A172 (cell line): ENCODE measurements around the gene SLC41A3. TPM values are rescaled to one million over a fixed set of nuclear protein-coding genes. Genes with fewer than 3 reads are reported as not detected.
A peak's percentile ranks its signal among the peaks of the same experiment; 100 is the strongest.
"Not testable (repeated sequence)": the region's sequence is repeated elsewhere in the genome, so short reads cannot be mapped to it uniquely, and the experiment has no call there.

Experiments
- DNase-seq: peaks from one replicate; pipeline ENCODE4 v3.0.0-alpha.2; 2015; ENCODE audit warnings: low spot score
- total RNA-seq: library from RNA; depleted of rRNA; stranded (reverse); fragments of >200 nt; shearing (Covaris generic); gene quantifications from 2 replicates; pipeline ENCODE4 v1.2.3, GENCODE V29; 2014

Gene SLC41A3
- total RNA-seq, 1 experiment from 2014 or later: 40.9 TPM

DNA sequence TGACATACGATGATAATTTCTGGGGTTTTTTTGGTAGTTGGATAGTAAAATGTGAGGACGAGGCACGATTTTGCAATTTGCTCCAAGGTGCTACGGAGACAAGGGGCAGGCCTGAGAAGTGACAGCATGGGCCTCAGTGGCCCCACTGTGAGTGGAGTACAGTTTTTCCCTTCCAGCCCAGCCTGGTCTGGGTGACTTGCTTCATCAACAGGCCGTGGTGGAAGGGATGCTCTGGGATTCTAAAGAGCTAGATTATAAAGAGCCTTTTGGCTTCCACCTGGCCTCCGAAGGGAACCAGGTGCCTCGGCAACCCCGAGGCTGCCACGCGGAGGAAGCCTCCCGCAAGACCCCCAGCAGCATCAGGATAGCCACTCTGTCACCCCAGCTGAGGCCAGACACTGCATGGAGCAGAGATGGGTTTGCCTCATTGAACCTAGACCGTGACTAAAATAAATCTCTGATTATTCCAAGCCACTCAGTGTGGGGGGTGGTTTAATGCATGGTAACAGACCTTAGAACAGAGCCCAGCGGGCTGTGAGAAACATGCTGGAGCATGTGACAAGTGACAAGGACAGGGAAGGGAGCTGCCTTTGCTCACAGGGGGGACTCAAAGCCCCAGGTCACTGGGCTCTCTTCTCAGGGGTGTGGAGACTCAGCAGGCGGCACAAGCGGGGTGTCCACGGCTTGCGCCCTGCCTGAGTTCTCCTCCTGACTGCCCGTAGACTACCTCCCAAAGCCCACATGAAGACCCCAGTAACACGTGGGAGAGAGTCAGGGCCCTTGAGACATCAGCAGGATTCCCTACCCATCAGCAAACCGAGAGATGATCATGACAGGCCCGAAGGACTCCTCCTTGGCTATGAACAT, 22.6 kb upstream of the SLC41A3 start:
- DNase-seq: no peak

DNA sequence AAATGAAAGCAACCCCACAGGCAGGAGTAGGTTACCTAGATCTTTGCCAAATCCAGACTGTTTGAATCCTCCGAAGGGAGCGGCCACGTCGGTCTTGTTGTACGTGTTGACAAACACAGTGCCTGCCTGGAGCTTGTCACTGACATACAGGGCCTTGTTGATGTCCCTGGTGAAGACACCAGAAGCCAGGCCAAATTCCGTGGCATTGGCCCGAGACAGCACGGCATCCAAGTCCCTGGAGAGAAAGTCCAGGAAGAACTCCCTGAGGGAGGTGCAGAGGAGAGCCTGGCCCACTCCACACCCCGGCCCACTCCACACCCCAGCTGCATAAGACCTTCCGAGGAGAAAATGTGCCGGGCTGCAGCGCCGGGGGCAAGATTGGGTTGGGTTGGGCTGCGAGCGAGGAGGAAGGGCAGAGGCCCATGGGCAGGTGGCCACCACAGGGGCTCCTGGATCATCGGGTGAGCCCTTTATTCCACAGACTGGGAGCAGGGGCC, 21.8 kb upstream of the SLC41A3 start:
- no peak for DNase-seq

DNA sequence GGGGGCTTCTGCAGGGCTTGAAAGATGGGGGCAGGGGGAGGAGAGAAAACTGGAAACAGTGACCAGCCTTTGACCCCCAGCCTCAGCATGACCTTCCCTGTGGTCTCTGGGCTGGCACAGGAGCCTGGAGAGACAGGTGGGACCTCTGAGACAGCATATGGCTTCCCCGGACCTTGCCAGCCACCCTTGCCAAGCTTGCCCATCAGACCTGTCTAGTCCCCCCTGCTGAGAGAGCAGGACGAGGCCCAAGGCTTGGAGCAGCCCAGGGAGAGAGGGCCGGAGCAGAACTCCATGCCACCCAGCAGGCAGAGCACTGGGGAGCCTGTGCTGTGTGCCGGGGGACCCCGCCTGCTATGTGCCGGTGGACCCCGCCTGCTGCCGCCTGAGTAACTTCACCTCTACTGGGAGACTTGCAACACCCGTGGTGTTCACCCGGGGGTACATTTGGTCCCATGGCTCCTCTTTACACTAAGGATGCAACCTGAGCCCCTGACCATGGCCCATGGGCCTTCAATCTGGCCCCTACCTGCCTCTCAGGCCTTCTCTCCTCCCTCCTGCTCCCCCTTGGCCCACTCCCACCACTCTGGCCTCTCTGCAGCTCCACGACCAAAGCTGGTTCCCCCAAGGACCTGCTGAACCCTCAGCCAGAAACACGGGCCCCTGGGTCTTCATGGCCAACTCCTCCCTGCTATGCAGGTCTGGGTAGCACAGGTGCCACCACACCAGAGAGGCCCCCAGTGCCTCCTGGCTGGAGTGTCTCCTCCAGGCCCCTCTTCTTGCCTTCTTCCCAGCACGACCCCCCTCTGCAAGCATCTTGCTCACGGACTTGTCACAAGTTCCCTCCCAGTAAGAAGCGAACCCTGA, 21.1 kb upstream of the SLC41A3 start:
- DNase-seq: no peak

DNA sequence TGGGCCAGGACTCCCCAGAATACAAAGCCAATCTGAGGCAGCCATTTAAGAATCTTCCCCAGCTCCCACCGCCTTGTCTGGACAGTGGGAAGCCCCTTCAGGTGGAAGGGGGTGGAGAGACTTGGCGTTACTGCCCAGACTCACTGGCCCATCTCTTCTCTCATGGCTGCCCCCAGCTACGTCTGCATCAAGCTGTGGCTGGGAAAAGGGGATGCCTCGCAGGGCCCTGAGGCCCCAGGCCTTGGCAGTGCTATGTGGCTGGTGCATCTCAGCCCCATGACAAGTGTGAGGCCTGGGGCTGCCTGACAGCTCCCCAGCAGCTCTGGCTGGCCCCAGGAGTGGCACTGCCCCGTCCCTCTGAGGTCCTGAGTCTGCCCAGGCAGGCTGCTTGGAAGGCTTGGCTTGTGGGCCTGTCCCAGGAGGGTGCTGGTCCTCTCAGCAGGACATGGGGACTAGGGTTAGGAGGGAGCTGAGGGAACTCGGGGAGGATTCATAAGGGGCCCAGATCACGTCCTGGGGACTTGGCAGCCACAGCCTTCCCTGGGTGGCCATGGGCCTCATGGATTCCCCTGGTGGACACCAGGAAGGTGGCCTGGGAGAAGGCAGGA, 20.2 kb upstream of the SLC41A3 start:
- no peak for DNase-seq

DNA sequence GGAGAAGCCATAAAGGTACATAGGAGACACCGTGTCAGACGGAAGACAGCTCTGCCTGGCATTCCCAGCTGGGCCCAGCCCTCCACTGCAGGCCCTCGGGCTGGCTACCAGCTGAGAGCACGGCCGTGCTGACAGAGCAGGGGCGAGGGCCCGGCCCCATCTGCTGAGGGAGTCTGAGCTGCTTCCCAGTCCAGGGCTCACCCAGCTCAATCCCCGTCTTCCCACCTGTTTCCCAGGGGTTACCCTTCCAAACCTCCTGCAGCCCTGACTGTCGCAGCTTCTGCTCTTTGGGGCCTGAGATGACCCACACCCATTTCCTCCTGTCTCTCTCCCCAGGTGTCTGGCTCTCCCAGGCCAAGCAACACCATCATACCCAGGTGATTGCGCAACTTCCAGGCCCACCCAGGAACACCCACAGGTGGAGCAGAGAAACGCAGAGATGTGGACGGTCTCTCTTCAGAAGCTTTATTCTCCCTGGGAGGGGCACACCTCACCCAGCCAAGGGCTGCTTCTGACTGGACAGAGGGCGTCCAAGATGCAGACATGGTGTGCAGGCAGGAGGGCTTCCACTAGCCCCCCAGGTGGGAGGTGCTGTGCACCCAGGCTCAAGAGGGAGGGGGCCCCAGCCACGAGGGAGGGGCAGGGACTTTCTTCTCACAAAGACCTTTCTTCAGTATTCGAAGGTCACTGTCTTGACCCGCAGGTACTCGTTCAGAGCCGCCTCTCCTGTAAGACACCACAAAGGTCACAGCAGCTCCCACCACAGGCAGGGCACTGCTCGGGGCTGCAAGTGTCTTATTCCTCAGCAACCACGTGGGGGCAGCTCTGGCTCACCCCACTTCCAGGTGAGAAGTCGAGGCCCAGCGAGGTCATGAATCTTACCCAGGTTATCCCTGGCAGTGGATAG, 19.4 kb upstream of the SLC41A3 start:
- no peak for DNase-seq

DNA sequence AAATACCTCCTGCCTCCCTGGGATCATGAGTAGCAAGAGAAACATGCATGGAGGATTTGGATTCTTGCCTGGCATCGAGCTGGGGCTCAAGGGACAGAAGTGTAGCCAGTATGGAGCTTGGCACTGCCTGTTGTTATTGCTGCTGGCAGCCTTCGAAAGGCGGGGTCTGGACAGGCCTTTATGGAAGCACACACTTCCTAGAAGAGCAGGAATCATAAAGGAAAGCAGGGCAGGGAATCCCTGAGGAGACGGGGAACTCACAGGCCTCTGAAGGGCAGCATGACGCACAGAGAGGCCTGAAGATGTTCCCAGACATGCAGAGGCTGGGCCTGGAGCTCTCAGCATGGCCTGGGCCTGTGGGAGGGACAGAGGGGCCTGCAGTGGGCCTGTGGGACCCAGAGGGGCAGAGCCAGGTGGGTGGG, 18.6 kb upstream of the SLC41A3 start:
- DNase-seq: no peak

DNA sequence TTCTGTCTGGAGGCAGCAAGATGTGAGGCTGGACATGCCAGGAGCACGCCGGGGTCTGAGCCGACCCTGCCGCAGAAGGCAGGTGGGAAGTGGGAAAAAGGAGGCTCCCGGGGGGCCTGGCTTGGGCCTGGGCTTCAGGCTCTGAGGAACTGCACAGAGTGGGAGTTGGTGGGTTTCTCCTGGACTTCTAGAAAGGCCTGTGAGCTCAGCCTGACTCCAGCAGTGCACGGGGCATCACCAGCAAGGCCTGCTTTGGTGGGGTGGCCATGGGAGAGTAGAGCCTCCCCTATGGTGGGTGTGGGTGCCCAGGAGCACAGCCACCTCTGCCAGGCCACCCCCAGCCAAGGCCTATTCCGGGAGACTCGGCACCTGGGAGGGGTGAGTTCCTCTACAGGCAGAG, 18.1 kb upstream of the SLC41A3 start:
- no peak for DNase-seq

DNA sequence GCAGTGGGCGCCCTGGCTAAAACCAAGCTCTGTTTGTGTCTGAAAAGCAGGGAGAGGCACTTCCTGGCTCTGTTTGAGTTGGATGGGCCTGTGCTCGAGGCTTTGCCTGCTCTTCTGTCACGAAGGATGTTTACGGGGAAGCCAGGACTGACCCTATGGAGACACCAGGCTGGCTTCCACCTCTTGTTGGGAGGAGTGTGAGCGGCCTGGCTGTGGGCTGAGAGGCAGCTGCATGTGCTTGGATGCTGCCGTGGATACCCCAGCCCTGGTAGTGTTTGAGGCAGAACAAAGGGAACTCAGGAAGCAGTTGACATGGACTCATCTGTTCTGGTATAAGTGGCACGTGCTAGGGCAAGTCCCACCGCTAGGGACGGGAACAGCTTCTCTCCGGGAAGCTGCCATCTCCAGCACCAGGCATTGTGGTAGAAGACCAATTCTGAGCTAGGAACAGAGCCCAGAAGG, 17.6 kb upstream of the SLC41A3 start:
- DNase-seq: no peak

DNA sequence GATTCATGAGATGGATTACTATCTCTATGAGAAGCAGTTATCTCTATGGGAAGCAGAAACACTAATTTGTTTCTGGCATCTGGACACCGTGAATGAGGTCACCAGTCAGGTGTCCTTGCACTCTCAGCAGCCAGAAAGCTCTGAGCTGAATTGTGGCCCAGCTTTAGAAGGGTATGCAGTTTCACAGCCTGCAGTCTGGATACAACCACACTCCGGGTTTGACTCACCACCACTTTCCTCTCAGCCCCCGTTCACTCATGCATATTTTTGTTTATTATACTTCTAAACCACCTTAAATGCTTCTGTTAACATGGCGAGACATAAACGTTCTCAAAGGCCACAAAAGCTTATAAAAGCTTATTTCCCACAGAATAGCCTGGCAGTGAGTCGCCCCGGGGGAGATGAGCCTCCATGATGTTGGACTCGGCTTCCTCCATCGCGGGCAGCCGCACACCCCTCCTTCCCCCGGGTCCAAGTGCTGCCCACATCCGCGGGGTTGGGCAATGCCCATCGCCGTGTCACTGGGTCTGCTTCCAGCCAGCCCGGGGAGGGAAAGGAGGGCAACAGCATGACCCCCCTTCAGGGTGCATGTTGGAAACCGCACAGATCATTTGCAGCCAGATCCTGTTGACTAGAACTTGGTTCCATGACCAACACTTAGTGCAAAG, 16.8 kb upstream of the SLC41A3 start:
- peak; percentile 30 for DNase-seq

DNA sequence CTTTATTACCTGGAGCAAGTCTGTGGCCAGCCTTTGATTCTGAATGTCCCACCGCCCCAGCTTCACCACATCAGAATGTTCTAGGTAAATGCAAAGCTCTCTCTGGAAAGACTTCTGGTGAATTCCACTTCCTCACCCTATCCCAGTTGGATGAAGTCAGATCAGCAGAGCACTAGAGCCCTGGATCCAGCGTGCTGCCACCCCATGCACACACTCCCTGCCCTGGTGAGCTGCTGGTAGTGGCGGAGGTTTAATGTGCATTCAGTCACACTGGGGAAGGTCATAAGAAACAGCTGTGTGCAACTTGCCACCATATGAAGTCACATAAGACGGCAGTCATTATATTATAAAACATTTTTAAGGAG, 16.3 kb upstream of the SLC41A3 start:
- no peak for DNase-seq

DNA sequence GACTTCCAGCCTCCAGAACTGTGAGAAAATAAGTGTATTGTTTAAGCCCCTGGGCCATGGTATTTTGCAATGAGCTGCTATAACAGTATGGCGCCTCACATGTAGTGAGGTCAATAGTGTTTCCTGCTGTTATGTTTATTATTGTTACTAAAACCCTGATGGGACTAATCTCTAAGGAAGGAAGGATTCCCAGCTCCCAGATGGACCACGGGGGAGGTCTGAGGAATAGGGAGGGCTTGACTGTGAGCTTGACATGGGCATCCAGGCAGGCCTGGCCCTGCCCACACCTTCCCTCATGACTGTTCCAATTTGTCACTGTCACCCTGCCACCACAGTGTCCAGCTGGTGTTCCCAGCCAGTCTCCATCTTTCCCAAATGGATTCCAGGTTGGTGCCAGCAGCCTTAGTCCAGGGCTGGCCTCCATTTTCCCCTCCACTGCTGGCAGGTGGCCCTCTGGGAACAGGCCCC, 14.5 kb upstream of the SLC41A3 start:
- no peak for DNase-seq

DNA sequence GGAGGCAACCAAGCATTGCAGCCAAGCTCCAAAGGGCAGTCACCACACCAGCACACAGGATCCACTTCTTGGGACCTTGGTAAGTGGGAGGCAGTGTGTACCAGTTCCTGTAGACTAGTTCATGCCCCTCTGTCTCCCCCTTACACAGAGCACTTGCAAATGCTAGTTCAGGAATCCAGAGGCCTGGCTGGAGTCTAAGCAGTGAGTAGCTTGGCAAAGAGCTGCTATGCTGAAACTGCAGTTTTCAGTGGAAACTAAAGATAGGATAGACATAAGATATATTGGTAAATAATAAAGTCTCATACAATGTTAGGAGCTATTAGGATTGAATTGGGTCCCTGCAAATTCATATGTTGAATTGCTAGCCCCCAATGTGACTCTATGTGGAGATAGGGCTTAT, 13.9 kb upstream of the SLC41A3 start:
- DNase-seq: no peak

DNA sequence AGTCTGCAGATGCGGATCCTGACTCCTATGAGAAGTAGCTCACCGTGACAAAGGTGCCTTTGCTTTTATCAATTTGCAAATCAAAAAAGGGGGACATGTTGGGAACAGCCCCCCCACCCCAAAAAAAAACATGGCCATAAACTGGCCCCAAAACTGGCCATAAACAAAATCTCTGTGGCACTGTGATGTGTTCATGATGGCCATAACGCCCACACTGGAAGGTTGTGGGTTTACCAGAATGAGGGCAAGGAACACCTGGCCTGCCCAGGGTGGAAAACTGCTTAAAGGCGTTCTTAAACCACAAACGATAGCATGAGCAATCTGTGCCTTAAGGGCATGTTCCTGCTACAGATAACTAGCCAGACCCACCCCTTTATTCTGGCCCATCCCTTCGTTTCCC, 12.3 kb upstream of the SLC41A3 start:
- DNase-seq: not testable (repeated sequence)

DNA sequence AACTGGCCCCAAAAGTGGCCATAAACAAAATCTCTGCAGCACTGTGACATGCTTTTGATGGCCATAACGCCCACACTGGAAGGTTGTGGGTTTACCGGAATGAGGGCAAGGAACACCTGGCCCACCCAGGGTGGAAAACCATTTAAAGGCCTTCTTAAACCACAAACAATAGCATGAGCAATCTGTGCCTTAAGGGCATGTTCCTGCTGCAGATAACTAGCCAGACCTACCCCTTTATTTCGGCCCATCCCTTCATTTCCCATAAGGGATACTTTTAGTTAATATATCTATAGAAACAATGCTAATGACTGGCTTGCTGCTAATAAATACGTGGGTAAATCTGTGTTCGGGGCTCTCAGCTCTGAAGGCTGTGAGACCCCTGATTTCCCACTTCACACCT, 8.2 kb upstream of the SLC41A3 start:
- DNase-seq: not testable (repeated sequence)

DNA sequence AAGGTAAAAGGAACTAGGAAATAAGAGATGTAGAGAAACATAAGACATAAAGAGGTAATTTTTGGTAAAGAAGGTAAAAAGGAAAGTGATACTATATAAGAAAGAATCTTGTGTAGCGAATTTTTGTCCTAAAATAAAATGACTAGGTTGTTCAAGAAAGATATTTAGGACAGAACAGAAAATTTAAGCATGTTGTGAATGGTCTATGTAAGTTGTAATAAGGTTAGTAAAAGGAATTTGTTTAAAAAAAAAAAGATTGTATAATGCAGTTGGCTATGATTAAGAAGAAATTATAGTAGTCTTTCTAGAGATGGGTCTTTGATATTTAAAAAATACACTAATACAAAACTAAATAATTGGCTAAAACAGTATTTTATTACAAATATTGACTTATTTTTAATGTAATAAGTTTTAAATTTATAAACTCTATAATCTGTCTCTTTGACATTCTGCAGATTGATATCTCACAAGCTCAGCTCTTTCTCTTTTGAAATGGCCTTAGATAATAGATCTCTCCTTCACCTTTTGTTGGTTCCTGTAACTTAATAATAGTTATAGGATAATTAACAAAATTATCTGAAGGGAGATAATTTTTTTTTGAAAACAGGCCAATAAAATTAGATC, 3.7 kb upstream of the SLC41A3 start:
- DNase-seq: no peak

DNA sequence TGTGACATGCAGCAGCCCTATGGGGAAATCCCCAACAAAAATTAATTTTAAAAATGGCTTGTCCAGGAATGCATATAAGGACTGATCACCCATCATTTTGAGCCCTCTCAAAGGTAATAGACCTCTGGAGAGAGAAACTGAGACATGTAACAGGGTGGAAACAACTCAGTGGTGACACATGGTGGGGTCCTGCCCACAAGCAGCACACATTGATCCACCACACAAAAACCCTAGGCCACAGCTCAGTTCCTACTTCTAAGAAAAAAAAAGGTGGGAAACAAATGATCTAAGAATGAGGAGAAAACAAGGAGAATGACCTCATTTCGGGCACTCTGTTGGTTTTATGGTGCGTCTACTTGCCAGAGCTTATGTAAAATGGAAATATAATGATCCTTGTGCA, 1.9 kb upstream of the SLC41A3 start:
- no peak for DNase-seq

DNA sequence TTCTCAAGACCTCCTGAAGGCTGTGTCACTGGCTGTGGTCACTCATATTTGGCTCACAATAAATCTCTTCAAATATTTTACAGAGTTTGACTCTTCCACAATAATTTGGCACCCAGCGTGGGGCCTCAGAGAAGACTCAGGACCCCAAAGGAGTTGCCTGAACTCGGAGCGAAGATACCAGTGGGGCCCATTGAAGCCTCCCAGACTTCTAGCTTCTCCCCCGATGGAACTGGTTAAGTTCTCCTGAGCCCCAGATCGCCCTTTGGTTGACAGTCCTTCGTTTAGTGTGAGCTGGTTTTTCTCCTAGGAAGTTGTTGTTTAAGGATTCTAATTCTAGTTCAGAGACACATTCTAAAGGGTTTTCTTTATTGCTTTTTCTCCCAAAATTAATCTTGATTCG, 1.4 kb upstream of the SLC41A3 start:
- no peak for DNase-seq

DNA sequence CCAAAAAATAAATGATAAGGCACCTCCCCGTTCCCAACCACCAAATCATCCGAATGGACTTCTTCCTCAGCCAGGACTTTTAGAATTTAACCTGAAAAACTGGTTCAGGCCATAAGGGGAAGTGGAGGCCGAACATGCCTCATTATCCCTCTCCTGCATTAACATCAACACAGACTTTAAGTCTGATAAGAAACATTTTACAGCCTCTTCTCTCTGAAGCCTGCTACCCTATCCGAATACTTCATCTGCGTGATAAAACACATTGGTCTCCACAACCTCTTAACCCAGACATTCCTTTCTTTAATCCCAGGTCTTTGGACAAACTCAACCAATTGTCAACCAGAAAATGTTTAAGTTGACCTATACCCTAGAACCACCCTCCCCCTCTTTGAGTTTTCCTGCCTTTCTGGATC, 850 bp upstream of the SLC41A3 start:
- no peak for DNase-seq

DNA sequence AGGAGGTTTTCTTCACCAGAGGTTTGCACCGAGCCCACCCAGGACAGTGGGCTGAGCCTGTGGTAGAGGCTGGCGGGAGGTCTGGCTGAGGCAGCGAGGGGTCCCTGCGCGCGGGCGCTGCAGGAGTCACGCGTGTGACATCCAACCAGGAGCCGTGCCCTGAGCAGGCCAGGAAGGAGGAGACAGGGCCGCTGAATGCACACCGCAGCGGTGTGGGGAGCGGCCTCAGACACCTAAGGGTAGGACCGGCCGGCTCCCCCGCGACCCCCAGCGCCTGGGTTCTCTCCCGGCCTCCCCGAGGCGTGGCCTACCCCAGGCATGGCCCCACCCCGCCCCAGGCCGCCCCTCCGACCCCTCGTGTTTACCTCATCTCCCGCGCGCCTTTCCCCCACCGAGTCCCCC, 412 bp downstream of the SLC41A3 start:
- DNase-seq: peak; percentile 32

DNA sequence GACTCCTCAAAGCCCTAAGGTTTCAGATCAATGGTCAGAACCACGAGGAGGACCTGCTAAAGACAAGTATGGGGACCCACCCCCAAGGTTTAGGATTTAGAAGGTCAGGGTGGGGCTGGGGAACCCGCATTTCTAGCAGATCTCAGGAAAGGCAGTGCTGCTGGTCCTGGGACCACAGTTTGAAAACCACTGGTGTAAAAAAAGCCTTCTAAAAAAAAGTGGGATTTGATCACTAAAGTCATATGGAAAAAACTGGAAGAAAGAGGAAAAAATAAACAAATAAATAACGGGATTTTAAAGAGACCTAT, 832 bp downstream of the SLC41A3 start:
- no peak for DNase-seq
